ENCODE data around the gene DCST2.

The DCST2 gene

DNA sequence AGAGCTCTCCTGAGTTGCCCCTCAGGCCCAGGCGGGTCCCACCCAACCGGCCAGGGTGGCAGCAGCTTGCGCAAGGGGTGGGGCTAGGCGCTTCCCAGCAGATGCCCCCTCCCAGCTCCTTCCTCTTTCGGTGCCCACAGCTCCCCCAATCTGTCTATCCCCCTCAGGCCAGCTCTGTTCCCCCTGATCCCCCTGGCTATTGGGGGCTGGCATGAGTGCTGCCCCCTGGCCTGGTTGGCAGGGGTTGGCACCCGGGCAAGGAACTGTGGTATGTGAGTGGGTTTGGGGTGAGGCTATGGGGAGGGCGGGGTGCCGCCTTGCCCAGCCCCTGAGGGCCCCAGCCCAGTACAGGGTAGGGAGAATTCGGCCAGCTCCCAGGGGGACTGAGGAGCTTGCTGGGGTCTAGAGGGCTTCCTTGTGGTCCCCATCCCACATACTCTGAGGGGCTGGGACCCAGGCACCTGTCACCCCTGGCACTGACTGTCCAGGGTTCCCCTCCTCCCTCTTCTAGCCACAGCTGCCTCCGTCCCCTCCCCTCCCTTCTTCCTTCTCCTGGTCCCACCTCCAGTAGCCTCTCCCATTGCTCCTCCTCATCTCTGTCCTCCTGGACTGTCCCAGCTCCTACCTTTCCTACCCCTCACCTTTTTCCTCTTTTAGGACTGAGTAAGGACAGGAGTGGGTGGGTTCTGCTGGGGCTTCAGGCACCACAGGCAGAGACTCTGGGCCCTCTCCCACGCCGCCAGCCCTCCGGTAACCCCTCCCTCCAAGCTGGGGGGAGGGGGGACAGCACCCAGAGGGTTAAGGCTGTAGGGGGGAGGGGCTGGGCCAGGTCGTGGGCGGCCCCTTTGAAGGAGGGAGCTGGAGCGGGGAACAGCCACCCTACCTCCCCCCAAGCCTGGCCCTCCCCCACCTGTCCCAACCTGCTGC is 25.3 kb downstream of the DCST2 start:
- no peak for DNase-seq

DNA sequence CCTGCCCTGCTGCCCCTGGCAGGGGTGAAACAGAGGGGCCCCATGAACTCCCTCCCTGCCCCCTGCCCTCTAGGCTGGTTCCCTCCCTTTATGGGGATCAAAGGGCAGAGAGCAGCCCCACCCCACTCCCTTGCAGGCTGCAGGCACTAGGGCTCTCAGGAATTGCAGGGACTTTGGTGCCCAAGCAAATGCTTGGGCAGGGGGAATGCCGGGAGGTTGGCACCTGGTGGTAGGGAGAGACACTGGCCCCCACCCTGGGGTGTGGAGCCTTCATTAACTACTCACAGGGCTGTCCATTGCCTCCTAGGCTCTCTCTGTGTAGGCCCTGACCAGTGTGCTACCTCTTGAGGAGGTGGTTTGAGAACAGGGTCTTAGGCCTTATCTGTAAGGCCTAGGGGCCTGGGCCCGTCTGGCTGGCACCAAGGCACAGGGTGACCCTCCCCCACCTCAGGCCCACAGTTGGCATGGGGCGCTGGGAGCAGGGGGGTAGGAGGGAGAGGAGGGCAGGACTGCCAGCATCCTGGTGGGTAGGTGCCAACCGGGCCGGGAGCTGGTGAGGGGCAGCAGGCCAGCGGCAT is 26.2 kb downstream of the DCST2 start:
- no peak for DNase-seq

- DNase-seq: peak; percentile 13
Observed at GRCh38 chr1:155006601-155007101, 26.9 kb downstream of the DCST2 start.

DNA sequence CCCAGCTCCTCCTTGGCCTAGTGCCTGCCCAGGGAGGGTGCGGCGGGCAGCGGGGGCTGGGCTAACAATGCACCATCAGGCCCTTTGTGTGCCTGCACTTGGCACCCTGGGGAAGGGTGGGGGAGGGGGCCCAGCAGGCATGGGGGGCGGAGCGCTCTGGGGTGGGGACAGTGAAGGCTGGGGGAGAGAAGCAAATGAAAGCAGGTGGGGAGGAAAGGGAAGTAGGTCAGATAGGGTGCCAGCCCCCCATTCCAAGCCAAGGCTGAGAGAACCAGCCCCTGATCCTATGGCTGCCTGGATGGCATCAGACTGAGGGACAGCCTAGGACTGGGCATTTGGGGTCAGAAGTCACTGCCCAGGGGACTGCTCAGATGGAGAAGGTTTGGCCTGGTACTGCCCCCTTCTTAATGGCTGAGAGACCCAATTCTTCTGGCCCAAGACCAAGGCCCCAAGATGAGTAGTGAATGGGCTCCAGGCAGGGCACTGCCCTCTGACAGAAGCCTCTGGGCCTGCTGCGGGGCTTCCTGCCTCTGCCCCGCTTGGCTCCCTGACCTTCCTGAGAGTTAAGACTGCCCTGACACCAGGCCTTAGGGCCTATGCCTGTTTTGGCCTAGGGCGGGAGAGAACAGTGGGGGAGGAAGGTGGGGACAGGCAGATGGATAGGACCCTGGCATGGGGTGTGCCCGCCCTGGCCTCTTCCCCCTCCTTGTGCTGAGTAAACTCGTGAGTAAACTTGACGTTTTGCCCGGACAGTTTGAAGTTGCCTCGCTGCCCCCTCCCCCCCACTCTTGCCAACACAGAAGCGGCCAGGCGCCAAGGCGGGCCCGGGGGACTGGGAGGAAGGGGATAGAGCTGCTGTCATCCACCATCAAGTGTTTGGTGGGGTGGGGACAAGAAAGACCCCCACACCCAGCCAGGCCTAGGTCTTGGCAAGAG is 28.2 kb downstream of the DCST2 start:
- DNase-seq: no peak

DNA sequence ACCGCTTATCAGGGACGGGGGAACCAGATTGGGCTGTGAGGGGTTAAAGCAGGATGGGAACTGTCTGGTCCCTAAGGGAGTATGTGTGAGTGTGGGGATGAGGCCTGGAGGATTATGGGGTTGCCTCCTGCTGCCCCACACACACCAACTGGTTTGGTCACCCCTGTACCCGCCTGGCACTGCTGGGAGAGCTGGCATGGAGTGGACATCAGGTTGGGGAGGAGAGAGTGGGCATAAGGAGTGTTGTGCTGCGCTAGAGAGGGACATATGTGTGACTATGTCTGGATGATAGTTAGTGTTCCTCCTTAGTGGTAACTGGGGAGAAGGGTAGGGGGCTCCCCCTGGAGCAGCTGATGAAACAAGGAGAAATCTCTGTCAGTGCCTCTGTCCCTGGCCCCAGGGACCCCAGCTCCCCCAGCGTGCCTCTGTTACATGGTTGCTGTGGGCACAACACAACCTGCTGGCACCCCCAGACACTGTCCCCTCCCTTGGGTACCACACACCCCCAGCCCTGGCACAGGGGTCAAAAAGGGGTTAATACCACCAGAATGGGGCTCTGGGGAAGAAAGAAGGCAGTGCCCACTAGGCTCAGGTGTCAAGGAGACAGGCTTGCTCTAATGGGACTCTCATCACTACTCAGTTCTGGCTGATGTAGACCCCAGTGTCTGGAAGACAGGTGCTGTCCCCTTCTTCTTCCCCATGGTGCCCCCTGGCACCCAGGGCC is 29.1 kb downstream of the DCST2 start:
- DNase-seq: no peak

GRCh38 chr1:155003766-155004351 is 29.7 kb downstream of the DCST2 start:
- DNase-seq: no peak

DNA sequence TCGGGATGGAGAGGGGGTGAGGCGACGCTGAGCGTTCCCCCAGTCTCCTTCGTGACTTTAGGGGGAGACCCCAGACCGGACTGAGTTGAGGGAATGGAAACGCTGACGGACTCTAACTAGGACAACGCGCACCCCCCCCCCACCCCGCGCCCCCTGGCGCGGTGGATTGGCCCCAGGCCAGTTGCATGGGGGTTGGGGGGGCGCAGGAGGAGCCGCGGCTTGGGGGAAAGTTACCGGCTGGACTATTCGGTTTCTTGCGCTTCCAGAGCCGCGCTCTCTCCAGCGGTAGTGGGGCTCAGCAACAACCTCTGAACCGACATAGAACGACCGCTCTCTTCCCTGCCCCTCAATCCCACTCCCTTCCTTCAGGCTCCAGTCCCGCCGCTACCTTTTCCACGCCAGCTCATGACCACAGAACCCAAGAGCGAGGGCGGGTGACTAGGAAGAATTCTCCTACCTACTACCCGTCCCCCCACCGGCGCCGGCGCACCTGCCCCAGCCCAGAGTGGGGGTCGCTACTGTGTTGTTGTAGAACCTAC is 30.3 kb downstream of the DCST2 start:
- peak; percentile 25 for DNase-seq

DNA sequence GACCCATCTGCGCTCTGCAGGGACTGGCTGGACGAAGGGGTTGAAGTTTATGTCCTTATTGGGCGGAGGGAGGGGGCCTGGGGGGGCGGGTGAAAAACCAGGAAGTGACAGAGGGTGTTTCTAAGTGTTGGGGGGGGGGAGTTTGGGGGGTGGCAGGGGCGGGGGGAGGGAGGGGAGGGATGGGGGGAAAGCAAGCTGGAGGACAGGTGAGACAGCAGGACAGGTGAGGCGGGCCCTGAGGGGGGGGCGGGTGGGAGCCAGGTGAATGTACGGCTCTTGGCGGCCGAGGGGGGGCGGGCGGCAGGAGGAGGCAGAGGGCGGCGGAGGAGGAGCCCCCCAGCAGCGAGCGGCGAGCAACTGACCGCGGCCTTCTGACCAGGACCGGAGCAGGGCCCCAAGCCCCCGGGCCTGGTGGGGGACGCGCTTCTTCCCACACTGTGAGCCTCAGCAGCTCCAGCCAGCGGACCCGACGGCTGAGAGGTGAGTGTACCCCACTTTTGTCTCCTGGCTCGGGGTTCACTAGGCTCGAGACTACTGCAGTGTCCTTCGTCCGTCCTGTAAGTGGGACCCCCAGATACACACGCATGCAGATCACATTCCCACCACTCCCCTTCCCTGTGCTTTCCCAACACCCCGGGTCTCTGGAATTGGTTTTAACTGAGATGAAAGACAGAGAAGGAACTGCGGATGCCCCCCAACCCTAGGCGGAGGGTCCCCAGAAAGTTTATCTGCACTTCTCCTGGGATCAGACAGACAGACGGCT is 30.9 kb downstream of the DCST2 start, which contains the start of gene ZBTB7B:
Gene ZBTB7B, plus strand, starts transcription at position 339 of the 763 bp plus-strand sequence. CDS start 11,859 bp downstream, outside the sequence.
- no peak for DNase-seq

DNA sequence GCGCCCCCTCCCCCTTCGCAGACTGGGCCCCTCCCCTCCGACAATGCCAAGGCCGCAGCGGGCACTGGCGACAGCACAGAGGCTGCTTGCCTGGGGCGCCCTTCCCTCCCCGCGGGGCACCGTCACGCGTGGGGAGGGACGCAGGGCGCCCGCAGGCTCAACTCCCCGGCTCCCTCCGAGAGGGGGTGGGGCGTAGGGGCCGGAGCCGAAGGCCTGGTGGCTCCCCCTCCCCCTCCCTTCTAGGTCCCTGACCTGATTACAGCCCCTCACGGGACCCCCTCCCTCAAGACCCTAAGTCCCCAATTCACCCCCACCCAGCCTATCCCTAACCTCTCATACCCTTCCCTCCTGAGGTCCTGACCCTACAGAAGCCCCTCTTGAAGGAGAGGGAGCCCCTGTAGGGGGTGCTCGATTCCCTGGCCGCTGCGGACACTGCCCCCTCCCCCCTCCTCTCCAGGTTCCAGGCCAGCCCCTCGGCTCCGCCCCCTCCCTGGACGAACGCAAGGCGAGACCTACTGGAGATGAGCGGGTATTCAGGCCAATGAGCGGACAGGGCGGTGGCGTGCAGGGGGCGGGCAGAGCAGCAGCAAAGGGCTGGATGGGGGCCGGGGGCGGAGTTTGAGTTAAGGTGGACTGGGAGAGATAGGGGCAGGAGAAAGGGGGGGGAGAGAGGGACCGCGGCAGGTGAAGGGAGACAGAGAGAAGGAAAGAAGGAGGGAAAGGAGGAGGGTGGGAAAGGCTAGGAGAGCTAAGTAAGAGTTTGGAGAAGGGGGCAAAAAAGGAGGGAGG is 31.7 kb downstream of the DCST2 start:
- DNase-seq: peak; percentile 99

DNA sequence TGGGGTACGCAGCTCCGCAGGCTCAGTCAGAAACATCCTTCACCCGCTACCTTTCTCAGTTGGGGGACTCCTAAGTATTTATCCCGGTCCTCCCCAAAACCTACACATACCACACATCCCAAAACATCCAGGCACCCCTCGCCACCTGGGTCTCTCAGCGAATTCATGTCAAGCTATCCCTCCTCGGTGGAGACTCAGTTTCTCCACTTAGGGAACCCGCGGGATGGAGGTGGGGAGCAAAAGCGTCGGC is 32.2 kb downstream of the DCST2 start:
- DNase-seq: no peak

GRCh38 chr1:155000726-155001424 is 32.7 kb downstream of the DCST2 start:
- DNase-seq: peak; percentile 86

DNA sequence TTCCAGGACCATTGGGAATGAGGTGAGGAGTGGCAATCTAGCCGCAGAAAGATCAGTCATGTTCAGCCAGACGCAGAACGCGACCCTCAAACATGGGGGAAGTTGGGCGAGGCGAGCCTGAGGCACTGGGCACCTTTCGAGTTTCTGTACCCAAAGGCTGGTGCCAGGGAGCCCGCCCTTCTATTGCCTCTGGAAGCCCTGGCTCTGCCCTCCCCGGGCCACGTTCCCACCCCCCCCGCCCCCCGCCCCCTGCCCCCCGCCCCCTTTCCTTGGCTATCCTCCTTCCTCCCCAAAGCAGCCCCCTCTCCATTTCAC is 33.2 kb downstream of the DCST2 start:
- no peak for DNase-seq

DNA sequence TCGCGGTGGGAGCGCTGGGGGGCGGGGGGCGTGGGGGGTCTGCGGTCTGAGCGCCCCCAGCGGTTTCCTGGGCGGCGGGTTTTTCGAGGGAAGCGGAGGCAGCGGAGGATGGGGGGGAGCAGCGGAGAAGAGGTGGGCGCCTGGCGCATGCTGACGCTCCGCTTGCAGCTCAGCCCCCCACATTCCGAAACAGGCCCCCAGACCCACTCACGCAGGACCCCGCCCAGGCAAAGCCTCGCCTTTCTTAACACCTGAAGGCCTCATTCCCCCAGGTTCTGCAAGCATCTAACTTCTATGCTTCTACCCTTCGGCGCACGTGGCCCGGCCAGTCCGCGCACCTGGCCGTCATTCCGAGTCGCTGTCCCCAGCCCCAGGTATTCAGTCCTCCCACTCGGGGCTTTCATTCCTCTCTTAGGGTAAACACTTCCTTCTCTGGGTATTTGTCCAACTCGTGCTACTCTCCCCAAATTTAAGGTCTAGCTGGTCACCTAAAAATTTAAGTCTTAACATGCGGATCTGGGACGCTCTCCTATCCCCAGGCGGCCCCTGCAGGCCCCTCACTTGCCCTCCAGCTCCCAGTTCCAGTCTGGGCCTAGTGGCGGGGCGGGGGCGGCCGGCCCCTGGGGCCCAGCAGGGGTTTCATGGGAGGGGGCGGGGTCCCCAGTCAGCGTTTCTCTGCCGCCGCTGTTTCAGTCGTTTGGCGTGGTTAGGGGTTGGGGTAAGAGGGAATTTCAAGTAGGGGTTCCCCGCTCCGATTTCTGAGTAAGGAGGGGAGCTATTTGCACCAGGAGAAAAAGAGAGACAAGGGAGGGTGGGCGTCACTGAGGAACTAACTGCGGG is 33.8 kb downstream of the DCST2 start:
- no peak for DNase-seq

GRCh38 chr1:154998818-154999570 is 34.6 kb downstream of the DCST2 start:
- no peak for DNase-seq

DNA sequence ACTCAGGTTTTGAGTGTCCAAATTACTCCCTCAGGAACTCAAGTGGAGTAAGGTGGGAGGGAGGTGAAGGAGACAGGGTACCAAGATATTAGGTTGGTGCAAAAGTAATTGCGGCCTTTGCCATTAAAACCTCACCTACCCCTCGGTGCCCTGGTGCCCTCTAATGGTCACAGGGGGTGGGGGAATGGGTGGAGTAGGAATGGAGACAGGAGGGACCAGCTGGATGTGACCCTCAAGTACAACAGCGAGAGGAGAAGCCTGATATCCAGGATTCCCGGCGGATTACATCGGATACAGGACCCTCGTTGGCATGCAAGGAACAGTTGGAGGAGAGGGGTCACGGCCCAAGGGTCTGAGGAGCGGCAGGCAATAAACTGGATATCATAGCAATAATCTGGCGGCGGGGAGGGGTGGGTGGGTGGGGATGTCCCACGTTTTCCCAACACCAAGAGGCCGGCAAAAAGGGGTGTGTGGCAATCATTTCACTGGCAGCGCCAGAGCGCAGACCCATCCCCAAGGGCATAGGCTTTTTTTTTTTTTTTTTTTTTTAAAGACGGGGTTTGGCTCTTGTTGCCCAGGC is 35.3 kb downstream of the DCST2 start:
- DNase-seq: no peak

DNA sequence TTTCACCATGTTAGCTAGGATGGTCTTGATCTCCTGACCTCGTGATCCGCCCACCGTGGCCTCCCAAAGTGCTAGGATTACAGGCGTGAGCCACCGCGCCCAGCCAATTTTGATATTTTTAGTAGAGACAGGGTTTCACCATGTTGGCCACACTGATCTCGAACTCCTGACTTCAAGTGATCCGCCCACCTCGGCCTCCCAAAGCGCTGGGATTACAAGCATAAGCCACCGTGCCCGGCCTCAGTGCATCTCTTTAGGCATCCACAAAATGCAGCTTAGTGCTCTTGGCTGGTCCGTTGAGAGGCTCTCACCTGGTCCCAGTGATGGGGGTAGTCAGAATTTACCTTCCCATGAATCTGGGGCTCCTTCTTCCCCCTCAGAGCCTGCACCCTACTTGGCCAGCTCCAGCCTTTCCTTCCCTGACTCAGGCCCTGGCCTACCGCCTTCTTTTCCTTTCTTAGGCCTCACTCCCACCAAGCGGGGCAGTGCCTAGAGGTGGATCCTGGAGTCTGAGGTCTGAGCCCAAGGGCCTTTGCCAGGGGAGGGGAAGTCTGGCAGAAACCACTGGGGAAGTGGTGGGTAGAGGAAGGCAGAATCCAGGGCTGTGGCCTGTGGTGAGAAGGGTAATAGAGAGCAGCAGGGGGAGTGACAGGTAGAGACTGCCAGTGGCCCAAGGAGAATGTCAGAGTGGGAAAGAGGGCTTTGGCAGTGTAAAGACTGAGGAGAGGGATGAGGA is 36.4 kb downstream of the DCST2 start:
- DNase-seq: no peak
